Pancreas (tissue), 10 donors: Measurements from ENCODE around the gene GPR183. TPM values are rescaled to one million over a fixed set of nuclear protein-coding genes. Genes with fewer than 3 reads are reported as not detected.

ENCODE experiments used
- ATAC-seq, 4 donors: fragments of 200-7000 bp; cut with Tn5 transposase; one replicate each; pipeline versions ENCODE4 v1.8.0 to v1.9.1; 2020; ENCODE audit warnings: mild to moderate bottlenecking in 4 of 4, moderate library complexity in 4 of 4
- DNase-seq, 6 donors: peaks; one replicate each; pipeline ENCODE4 v3.0.0-alpha.2; 2020
- FAIRE-seq: peaks from 2 replicates; lab custom pipeline; 2012; peaks lifted over from hg19 to GRCh38; lab: Jason Lieb, UNC
- H3K27ac ChIP-seq, 4 donors: fragments of 200-600 bp; sonication (generic); 1 replicate in 3 of 4; 2 replicates in 1 of 4; pipeline versions ENCODE4 v1.5.0 to v1.8.0; 2020
- H3K27me3 ChIP-seq, 4 donors: fragments of 200-600 bp; one replicate each; pipeline ENCODE4 v1.8.0; 2021
- H3K36me3 ChIP-seq, 3 donors: fragments of 200-600 bp; sonication (generic) in 1 of 3; one replicate each; pipeline versions ENCODE4 v1.5.0 to v1.8.0; 2020 to 2021
- H3K4me1 ChIP-seq, 3 donors: fragments of 200-600 bp; one replicate each; pipeline ENCODE4 v1.8.0; 2021
- H3K4me3 ChIP-seq, 4 donors: fragments of 200-600 bp; sonication (generic) in 2 of 4; one replicate each; pipeline versions ENCODE4 v1.5.0 to v1.8.0; 2020 to 2021
- H3K9me3 ChIP-seq, 4 donors: fragments of 200-600 bp; one replicate each; pipeline ENCODE4 v1.8.0; 2021
- CTCF ChIP-seq, 4 donors: fragments of 200-600 bp; sonication (generic) in 3 of 4; IDR thresholded peaks; one replicate each; pipeline versions ENCODE4 v1.5.0 to v1.8.0; 2021; ENCODE audit warnings: antibody characterized with exemption in 4 of 4
- WGBS, 2 donors: extraction: QIAGEN DNeasy Blood & Tissue Kit; methylation state at CpG; one replicate each; pipeline ENCODE4 v1.1.7; 2013; 5-methylcytosine and 5-hydroxymethylcytosine counted together
- intact Hi-C, 3 donors: fragments of 100-400 bp; cut with DNase I; formaldehyde crosslinking; loops; one replicate each; pipeline versions ENCODE4 v1.11.1 to v1.14.2; 2022
- polyA plus RNA-seq, 2 donors: library from polyadenylated mRNA; stranded (reverse); fragments of 200-250 nt; gene quantifications; one replicate each; pipeline ENCODE4 v1.2.3, GENCODE V29; 2013
- total RNA-seq, 6 donors: library from RNA; stranded (reverse); fragmentation: NEBNext Ultra II Directional in 4 of 6; extraction: Animal tissue kit (Norgen Biotek cat#: 25700) in 4 of 6; gene quantifications; one replicate each; pipeline versions ENCODE4 v1.2.1 to v1.2.4, GENCODE V29; 2021 to 2023
- donor health status: healthy with polysubstance abuse.
- donor health status: DM: no; HTN: no; CAD: no; lungs with moderate emphysema.
- donor health status: DM: no; HTN: no; CAD: no.
- donor health status: control.
- donor health status: control.
- donor health status: Bipolar disorder and iron deficiency.
- donor health status: DM: yes; HTN: yes; CAD: no.
- donor health status: DM: no; HTN: no; CAD: no.
- donor health status: DM: no; HTN: no; CAD: no.
- donor health status: DM: yes; HTN: yes; CAD: no.

Gene GPR183
- total and polyA plus RNA-seq, 8 donors, result 0.23 to 3.5 (median 0.97) TPM

GRCh38 chr13:99268822-99269221, 38.4 kb downstream of the GPR183 start:
- no peak overlapping the region for H3K27ac ChIP-seq
- no peaks in the 10 kb centered on the region for H3K4me1 ChIP-seq
- WGBS, 2 donors, result 92 to 93% methylated on average over 3 of the region's 3 CpGs
- DNase-seq, result no peak
- no peak for TF ChIP-seq CTCF (IDR thresholded peaks at IDR 0.05)
- H3K27me3 ChIP-seq, result no peaks in the 10 kb centered on the region
- H3K36me3 ChIP-seq, result no peaks in the 10 kb centered on the region
- intact Hi-C loops, result loop anchor here in 2 of 3 donors (5.0 to 10.0 kb wide), 3 partner anchors 92 to 168 kb away; no protein-coding TSS in a partner anchor
- FAIRE-seq, result no peak
- no peak for ATAC-seq
- H3K9me3 ChIP-seq, result no peaks in the 10 kb centered on the region
- no peak overlapping the region for H3K4me3 ChIP-seq

- no peak overlapping the region for H3K27ac ChIP-seq
Measured at GRCh38 chr13:99267927-99268326, 39.3 kb downstream of the GPR183 start.

GRCh38 chr13:99266827-99267226, 40.4 kb downstream of the GPR183 start:
- H3K27ac ChIP-seq, result no peak overlapping the region
- no peaks in the 10 kb centered on the region for H3K27me3 ChIP-seq
- no peaks in the 10 kb centered on the region for H3K4me1 ChIP-seq
- ATAC-seq (no peak), FAIRE-seq (no peak), DNase-seq (no peak)
- no peak for TF ChIP-seq CTCF (IDR thresholded peaks at IDR 0.05)
- intact Hi-C loops, result loop anchor here in 2 of 3 donors (5.0 to 10.0 kb wide), 3 partner anchors 90 to 170 kb away; no protein-coding TSS in a partner anchor
- no peaks in the 10 kb centered on the region for H3K36me3 ChIP-seq
- WGBS, 2 donors, result 87 to 90% methylated on average over 6 of the region's 6 CpGs
- H3K9me3 ChIP-seq, result no peaks in the 10 kb centered on the region
- no peak overlapping the region for H3K4me3 ChIP-seq

More at GRCh38 chr13:99267927-99268326, 39.3 kb downstream of the GPR183 start:
- no peak for DNase-seq
- Histone ChIP-seq H3K4me1 (no peaks in the 10 kb centered on the region), H3K27me3 (no peaks in the 10 kb centered on the region), H3K4me3 (no peak overlapping the region), H3K36me3 (no peaks in the 10 kb centered on the region), H3K9me3 (no peaks in the 10 kb centered on the region)
- intact Hi-C loops, result loop anchor here in 2 of 3 donors (5.0 to 10.0 kb wide), 3 partner anchors 91 to 169 kb away; no protein-coding TSS in a partner anchor
- no peak for FAIRE-seq
- no peak for TF ChIP-seq CTCF (IDR thresholded peaks at IDR 0.05)
- 78 to 87% methylated on average over 4 of the region's 4 CpGs for WGBS, 2 donors
- ATAC-seq, result no peak

GRCh38 chr13:99265821-99266426, 41.3 kb downstream of the GPR183 start:
- no peaks in the 10 kb centered on the region for H3K9me3 ChIP-seq
- peak; percentile 95 for FAIRE-seq
- H3K36me3 ChIP-seq, result no peaks in the 10 kb centered on the region
- intact Hi-C loops, result loop anchor here in 2 of 3 donors (5.0 to 10.0 kb wide), 3 partner anchors 89 to 171 kb away; no protein-coding TSS in a partner anchor
- peak; percentile 16 to 49 (median 46) for TF ChIP-seq CTCF (IDR thresholded peaks at IDR 0.05)
- peak; percentile 77 to 89 (median 79) for ATAC-seq
- H3K27me3 ChIP-seq, result no peaks in the 10 kb centered on the region
- DNase-seq, result no peak
- no peak overlapping the region for H3K27ac ChIP-seq
- WGBS, 2 donors, result 11 to 20% methylated on average over 3 of the region's 3 CpGs
- no peak overlapping the region for H3K4me3 ChIP-seq
- H3K4me1 ChIP-seq, result no peaks in the 10 kb centered on the region
